Activated CD8-positive, alpha-beta memory T cell treated with anti-CD3 and anti-CD28 coated beads for 4 hours (primary cell): ENCODE measurements around the gene SLCO2B1.

ENCODE experiments used
- DNase-seq, 2 donors: peaks; one replicate each; pipeline ENCODE4 v3.0.0-alpha.2; 2020; ENCODE audit warnings: low read depth in 2 of 2

SLCO2B1 gene

GRCh38 chr11:75161506-75162095, 10.7 kb downstream of the SLCO2B1 start:
- DNase-seq, result no peak

- no peak for DNase-seq
Observed at GRCh38 chr11:75162954-75163353, 12.0 kb downstream of the SLCO2B1 start.

- no peak for DNase-seq
Observed at GRCh38 chr11:75163921-75164849, 13.3 kb downstream of the SLCO2B1 start.

- DNase-seq, result no peak
Observed at GRCh38 chr11:75165721-75166120, 14.8 kb downstream of the SLCO2B1 start.

- no peak for DNase-seq
Observed at GRCh38 chr11:75166791-75167190, 15.9 kb downstream of the SLCO2B1 start.

GRCh38 chr11:75167617-75168016, 16.7 kb downstream of the SLCO2B1 start:
- no peak for DNase-seq

- no peak for DNase-seq
Observed at GRCh38 chr11:75169101-75169885, 18.4 kb downstream of the SLCO2B1 start.

GRCh38 chr11:75170516-75171201, 19.8 kb downstream of the SLCO2B1 start:
- DNase-seq, result no peak

GRCh38 chr11:75173336-75173735, 22.4 kb downstream of the SLCO2B1 start:
- DNase-seq, result no peak

- no peak for DNase-seq
Observed at GRCh38 chr11:75174781-75175370, 24.0 kb downstream of the SLCO2B1 start.

GRCh38 chr11:75182664-75183063, 31.8 kb downstream of the SLCO2B1 start:
- no peak for DNase-seq

GRCh38 chr11:75184051-75184450, 33.1 kb downstream of the SLCO2B1 start:
- DNase-seq, result no peak

GRCh38 chr11:75184757-75185425, 34.0 kb downstream of the SLCO2B1 start:
- DNase-seq, result no peak

- DNase-seq, result no peak
Observed at GRCh38 chr11:75185866-75186265, 35.0 kb downstream of the SLCO2B1 start.

GRCh38 chr11:75186999-75187398, 36.1 kb downstream of the SLCO2B1 start:
- DNase-seq, result no peak

GRCh38 chr11:75188671-75189070, 37.8 kb downstream of the SLCO2B1 start:
- DNase-seq, result no peak

GRCh38 chr11:75189108-75189507, 38.2 kb downstream of the SLCO2B1 start:
- DNase-seq, result no peak

GRCh38 chr11:75189911-75190310, 39.0 kb downstream of the SLCO2B1 start:
- DNase-seq, result no peak

GRCh38 chr11:75190652-75191329, 39.9 kb downstream of the SLCO2B1 start:
- DNase-seq, result no peak

- DNase-seq, result no peak
Observed at GRCh38 chr11:75191330-75191717, 40.4 kb downstream of the SLCO2B1 start.
